HG03521 (cell line): Measurements from ENCODE around the gene MPST.

Source experiments
- ATAC-seq: cut with Tn5 transposase; IDR thresholded peaks from one replicate; pipeline ENCODE4 v1.9.1; 2021; ENCODE audit warnings: mild to moderate bottlenecking, moderate library complexity; ENCODE audit not compliant: unreplicated experiment

MPST gene

DNA sequence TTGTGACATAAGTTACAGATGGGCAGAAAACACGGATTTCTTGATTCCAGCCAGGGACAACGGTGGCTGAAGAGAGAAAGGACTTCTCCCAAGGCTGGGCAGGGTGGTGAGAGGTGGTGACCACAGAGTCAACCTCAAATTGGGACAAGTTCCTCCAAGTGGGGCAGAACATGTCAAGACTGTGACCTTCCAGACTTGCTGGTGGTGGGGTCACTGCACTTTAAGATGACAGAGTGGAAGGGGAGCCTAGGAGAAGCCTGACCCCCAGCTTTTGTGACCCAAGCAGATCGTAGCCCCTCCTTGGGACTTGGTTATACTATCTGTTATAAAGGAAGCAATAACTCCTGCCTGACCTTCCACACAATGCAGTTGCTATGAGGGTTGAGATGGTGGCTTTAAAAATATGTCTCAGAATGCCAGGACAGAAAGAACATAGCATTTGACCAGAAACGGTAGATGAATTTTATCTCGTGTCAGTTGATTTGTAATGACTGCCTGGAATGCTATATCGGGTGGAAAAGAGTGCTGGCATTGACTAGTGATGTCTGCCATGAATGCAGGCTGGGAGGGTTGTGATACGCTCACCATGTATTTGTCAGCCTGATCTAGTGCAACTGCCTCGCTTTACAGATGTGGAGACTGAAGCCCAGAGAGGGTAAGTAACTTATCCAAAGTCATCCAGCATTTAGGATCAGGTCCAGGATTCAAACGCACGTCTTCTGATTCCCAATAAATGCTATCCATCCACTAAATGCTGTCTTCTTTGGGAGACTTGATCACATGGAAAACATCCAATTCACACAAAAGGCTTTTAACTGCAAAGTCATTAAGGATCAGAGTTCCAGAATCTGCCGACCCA, 18.6 kb upstream of the MPST start:
- ATAC-seq, result no peak

DNA sequence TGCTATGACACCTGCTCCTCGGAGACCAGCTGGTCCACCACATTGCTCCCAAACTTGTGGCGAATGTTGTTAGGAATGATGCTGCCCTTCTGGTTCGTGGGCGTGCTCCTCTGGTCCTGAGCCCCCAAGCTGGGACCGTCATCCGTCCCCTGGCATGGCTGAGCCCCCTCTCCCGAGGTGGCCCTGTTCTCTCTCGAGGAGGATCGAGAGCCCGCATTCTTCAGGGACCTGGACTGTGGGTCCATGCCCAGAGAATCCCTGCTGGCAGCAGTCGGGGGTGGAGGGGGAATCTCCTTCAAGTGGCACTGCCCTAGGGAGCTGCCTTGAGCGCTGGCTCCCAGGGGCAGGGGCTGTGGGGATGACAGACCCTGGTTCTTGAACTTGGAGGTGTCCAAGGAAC, 17.7 kb upstream of the MPST start:
- ATAC-seq, result no peak

DNA sequence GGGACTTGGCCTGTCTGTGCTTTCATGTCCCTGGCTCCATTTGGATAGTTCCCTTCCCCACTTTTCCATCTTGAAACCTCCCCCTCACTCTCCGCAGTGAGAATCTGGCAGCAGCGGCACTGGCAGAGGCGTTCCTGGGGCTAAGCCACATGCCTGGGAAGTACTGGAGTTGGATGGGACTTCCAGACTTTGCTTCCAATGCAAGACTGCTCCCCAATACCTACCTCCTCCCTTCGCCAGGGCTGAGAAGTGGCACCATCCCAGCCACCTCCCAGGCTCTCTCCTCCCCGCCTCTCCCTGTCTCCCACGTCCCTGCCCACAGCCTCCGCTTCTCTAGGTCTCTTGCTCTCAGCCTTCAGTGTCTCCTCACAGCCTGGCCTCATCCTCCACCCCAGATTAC, 16.9 kb upstream of the MPST start:
- no peak for ATAC-seq

DNA sequence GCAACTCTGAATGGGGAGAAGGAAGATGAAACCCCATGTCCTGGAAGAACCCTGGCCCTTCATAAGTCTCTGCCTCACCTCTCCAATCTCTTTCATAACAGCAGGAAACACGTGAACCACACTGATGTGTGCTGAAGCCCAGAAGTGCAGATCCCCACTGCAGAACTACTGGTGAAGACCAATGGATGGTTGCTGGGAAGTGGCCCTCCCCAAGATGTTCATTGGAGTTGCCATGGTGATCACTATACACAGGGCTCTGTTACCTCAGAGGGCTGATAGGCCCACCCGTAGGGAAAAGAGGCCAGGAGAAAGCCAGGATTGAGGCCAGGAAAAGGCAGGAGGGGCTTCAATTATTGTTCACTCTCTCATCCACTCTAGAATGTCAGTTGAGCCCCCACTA, 11.9 kb upstream of the MPST start:
- ATAC-seq, result no peak

DNA sequence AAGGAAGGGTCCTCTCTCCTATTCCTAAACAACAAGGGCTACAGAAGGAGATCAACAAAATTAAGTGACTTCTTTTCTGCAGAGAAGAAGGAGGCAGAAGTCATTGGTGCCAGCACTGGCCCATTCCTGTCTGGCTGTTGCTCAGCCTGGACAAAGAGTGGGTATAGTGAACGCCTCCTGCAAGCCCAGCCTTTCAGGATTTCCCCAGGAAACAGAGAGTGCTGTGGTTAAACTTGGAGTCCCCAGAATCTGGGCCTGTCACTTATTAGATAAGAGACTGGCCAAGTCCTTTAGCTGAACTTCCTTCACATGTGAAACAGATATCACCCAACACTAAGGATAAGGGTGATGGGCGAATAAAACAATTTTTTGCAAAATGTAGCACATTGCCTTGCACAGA, 11.2 kb upstream of the MPST start:
- no peak for ATAC-seq

DNA sequence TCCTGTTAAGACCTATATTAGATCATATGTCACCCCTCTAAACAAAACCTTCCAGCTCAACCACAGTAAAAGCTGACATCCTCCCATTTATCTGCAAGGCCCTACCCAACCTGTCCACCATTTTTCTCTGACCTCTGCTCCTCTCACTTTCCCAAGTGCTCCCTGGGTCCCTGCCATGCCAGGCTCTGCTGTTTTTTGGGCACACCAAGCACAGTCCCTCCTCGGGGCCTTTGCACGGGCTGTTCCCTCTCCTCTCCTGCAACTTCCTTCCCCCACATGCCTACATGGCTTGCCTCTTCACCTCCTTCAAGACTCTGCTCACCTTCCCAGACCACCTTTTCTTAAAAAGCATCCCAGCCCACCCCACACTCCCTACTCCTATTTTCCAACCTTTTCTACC, 10.1 kb upstream of the MPST start:
- no peak for ATAC-seq

DNA sequence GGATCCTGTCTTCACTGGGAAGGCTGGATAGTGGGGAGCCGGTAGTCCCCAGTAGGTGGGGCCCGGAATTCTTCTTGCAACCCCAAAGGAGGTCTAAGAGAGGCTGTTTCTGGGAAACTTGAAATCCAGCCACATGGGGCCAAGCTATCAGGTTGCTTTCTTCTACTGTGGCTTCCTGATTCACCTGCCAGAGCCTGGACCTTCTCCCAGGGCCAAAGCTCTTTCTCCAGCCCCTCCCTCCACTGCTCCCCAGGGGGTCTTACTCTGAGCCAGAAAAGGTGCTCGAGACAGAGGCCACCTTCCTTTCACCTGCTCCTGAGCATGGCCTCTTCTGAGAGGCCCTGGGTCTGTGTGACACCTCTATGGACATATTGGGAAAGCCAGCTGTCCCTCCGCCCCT, 9.4 kb upstream of the MPST start:
- no peak for ATAC-seq

DNA sequence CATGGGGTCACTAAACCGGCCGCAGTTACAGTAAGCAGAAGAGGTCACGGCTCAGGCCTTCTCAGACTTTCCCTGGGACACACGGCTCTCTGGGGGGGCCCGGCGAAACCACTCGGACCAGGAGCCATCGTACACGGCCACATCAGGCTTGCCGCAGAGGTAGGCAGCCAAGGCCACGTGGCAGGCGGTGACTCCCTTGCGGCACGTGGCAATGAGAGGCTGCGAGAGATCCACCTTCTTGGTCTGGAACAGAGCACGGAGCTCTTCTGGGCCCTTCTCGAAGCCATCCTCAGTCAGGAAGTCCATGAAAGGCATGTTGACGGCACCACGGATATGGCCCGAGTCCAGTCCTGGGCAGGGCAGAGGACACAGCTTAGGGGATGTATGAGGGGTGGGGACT, 8.6 kb upstream of the MPST start:
- ATAC-seq, result no peak

DNA sequence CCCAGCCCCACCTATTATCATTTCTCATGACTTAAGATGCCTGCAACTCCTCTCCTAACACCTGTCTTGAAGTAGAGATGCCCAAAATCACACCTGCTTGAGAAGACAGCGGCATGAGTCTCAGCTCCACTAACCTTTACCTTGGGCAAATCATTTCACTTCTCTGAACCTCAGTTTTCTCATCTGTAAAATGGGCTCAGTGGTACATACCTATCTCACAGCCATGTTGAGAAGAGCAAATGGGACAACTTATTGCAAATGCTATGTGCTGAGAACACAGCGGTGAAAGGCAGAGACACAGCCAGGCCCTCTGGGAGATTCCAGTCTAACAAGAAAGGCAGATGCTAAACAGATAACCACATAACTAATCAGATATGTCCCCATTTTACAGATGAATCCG, 8.1 kb upstream of the MPST start:
- no peak for ATAC-seq

DNA sequence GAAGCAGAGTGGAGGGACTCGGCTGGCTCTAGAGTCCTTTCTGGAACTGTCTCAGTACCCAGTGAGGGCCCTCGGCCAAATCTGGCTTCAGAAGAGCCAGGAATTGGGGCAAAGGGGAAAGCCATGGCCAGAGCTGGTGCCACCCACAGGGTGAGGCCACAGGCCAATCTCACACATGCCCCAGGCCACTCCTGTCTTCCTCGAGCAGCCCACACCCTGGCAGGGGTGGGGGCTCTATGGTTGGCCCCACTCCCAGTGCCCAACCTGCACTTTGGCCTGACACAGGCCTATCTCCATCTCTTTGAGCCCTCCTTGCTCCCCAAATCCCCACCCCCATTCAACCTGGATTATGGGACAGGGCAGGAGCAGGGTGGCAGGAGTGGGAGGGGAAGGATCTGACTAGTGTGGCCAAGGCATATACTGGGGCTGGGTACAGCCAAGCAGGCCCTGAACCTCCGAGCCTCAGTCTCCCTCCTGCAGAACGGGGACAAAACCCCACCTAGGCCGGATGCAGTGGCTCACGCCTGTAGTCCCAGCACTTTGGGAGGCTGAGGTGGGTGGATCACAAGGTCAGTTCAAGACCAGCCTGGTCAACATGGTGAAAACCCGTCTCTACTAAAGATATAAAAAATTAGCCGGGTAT, 7.2 kb upstream of the MPST start:
- no peak for ATAC-seq

DNA sequence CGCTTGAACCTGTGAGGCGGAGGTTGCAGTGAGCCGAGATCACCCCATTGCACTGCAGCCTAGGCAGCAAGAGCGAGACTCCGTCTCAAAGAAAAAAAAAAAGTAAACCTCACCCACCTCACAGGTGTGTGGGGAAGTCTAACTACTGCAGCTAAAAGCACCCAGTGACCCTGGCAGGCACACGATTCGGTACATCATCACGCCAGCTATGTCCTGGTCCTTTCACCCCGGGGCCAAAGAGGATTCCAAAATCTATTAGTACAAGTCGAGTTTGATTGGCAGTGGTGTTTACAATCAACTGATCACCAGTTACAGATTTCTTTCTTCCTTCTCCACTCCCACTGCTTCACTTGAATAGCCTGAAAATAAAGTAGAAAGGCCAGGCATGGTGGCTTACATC, 6.6 kb upstream of the MPST start:
- ATAC-seq, result no peak

DNA sequence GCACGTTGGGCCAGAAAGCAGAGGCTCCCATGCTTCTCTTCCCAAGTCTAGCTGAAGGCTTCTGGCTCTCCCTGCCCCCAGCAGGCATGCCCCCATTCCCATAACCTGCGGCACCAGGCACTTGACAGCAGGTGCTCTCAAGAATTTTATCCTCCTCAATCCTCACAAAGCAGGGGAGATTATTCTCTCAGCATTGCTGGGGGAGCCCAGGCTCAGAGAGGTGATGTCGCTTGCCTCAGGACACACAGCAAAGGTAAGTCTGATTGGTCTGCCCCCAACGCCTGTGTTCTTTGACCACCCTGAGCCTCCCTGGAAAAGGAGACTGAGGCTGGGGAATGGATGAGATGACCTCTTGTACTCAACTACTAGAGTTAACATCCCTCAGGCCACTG, 5.1 kb upstream of the MPST start:
- no peak for ATAC-seq

DNA sequence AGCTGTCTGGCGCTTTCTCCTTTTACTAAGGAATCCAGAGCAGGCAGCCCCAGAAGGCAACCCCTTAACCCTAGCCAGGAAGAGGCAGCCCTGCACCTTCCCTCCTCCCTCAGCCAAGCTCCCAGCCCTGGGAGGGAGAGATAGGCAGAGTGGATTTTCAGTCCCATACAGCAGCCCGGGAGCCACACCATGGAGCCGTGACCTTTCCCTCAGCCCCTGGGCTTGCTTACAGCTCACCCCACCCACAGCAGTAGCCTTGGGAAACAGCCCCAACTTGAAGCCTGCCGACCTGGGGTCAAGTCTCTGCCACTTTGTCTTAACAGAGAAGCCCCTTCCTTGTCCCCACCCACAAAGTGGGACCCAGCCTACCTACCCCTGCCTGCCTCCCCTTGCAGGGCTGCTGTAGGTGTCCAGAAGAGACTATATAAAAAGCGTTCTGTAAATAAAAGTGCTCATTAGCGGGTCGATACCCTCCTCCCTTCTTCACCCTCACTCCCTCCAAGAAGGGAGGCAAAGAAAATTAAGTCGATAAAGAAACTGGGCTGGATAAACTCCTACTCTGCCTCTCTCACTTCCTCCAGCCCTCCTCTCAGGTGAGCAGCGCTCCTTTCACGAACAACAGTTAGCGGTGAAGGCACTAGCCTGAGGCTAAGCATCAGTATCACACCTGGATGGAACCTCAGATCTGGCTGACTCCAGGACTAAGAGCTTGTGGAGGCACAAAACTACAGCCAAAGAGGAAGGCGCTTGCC, 4.5 kb upstream of the MPST start:
- ATAC-seq, result no peak

DNA sequence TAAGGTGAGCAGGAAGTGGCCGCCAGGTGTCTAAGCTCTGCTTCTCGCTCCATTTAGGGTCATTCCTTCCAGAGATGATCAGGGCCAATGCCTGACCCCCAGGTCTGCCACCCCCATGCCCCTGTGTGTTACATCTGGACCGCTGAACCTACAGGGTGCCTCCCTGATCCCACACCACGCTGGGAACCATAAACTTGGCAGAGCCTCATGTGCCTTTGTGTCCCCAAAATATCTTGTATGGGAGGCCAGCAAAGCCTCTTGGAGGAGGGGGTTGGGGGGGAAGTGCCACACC, 4.0 kb upstream of the MPST start:
- ATAC-seq, result no peak

DNA sequence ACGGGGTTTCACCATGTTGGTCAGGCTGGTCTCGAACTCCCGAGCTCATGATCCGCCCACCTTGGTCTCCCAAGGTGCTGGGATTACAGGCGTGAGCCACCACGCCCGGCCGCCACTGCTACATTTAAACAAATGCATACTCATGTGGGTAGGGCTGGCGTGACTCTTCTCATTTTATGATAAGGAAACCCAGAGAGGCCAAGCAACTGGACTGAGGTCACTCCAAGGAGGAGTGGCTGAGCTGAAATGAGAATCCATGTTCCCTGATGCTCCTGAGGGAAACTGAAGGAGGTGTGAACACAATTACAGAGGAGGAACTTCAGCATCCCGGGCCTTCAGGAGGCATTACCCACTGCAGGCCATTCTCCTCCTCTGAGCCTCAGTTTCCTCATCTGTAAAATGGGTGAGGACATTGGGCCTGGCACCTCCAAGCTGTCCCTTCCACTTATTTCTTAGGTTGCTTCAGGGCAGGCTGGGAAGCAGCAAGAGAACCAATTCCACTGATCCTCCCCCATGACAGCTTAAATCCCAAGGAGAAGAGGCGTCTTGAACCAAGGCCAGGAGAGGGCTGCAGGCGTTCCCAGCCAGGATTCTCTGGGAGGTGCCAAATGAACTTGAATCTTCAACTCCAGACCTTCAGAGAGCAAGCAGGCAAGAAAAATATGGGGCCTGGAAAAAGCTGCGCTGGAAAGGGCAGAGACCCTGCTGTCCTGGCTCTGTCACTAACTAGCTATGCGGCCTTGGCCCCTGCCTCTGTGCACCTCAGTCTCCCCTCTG, 3.2 kb upstream of the MPST start:
- ATAC-seq, result no peak

DNA sequence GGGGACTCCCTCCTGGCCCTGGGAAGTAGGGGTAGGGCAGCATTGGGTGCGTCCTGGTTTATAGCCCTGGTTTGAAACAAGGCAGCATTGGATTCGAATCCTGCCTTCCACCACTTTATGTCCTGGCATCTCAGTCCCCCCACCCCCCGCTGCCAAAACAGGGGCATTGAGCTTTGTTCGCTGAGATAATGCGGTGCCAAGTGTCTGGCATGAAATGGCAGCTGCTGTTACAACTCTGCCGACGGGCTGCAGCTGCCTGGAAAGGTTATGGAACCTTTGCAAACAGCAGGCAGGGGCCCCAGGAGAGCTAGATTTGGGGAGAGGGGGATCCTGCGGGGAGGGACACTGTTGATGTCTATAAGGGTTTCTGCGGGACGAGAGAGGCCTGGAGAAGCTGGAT, 2.2 kb upstream of the MPST start:
- ATAC-seq, result no peak

DNA sequence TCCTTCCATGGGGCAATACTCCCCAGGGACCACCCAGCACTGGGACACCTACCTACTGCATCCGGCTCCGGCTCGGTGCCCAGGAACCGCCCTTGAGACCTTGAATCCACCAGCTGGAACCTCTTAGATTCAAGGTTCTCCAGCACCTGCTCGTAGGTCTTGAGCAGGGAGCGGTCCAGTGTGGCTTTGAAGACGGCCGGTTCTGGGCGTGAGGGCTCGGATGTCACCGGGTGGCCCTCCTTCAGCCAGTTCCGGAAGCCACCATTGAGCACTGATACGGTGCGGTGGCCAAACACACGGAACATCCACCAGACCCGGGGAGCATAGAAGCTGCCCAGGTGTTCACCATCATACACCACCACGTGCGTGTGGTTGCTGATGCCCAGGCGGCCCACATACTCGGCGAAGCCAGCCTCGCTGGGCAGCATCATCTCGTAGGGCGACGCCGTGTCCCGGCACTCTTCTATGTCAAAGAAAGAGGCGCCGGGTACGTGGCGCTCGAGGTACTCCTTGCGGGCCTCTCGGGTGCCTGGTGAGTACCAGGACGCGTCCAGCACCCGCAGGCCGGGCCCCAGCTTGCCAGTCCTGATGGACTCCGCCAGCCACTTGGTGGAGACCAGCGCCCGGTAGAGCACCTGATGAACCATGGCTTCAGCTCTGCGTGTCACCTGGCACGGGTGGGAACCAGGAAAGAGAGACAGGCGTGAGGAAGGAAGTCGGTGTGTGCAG, 1.3 kb upstream of the MPST start:
- ATAC-seq, result no peak

DNA sequence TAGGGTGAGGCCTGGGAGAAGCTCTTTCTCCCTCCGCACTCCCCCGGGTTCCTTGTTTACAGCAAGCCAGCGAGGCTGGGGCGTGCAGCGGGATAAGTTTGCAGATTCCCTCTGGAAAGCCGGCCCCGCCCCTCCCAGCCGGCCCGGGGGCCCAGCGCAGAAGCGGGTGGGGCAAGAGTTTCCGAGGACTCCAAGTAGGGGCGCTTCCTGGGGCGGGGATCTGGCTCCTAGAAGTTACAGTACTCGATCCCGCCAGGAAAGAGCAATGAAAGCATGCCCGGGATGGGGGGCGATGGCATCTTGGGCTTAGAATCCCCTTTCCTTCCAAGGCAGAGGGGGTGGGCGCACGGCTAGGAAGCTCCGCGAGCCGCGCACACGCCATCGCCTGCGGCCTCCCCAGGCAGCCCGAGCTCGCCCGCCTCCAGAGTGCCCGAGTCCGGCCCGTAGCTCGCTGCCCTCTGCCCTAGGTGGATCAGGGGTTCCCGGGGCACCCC, 680 bp upstream of the MPST start:
- ATAC-seq, result no peak

DNA sequence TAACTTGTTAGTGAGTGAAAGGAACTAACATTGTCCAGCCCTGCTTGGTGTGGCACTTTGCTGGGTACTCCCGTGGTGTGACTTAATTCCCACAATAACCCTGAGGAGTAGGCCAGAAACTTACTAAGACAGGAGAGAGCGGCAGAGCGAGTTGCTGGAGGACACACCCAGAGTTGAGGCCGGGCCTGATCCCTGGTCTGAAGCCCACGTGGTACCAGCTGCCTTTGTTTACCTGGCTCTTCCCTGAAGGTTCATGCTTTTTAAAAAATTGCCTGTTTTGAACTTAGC, 594 bp downstream of the MPST start:
- no peak for ATAC-seq

DNA sequence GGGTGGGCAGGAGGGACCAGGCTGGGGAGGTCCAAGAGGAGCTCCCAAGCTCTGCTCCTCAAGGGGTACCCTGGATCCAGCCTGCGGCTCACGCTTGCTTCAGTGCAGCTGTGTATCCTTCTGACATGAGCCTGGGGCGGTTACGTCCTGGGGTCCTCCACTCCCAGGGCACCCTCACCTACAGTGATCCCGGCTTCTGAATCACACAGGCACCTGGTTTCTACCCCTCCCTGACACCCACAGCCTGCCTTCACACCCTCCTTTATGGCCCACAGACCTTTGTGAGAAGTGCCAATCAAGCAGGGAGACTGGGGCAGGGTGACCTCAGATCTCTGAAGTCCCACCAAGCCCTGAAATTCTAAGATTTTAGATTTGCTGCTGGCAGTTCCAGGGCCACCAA, 1.5 kb downstream of the MPST start:
- ATAC-seq, result no peak
